Lower leg skin (tissue), 3 donors: ENCODE data around the gene IGFBP6.

Source experiments
- POLR2A ChIP-seq, 2 donors: fragments of 450-650 bp; IDR thresholded peaks; one replicate each; pipeline ENCODE4 v1.6.1; 2016 to 2017; ENCODE audit warnings: antibody characterized with exemption in 2 of 2, mild to moderate bottlenecking in 1 of 2, moderate library complexity in 1 of 2
- TF ChIP-seq, protein P1 (sequence below), 3 donors: fragments of 450-650 bp; IDR thresholded peaks; one replicate each; pipeline ENCODE4 v1.5.1; 2016; ENCODE audit warnings: antibody characterized with exemption in 3 of 3, mild to moderate bottlenecking in 3 of 3, moderate library complexity in 2 of 3

DNA sequence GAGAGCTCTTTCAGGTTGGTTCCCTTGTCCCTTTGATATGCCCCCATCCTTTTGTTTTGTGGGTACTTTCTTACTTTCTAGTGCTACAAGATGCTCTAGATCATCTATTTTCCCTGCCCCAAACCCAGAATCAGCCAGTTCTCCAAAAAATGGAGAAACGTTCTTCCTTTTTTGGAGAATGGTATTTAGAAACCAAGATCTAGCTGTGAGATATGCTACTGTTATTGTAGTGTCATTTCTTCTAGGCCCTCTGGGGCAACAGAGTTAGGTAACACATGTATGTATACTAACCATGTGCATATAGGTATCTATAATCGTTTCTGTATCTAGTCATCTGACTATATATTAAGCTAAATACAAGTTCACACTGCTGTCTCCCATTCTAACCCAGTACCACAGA, 6.9 kb upstream of the IGFBP6 start:
- TF ChIP-seq, protein P1, sequence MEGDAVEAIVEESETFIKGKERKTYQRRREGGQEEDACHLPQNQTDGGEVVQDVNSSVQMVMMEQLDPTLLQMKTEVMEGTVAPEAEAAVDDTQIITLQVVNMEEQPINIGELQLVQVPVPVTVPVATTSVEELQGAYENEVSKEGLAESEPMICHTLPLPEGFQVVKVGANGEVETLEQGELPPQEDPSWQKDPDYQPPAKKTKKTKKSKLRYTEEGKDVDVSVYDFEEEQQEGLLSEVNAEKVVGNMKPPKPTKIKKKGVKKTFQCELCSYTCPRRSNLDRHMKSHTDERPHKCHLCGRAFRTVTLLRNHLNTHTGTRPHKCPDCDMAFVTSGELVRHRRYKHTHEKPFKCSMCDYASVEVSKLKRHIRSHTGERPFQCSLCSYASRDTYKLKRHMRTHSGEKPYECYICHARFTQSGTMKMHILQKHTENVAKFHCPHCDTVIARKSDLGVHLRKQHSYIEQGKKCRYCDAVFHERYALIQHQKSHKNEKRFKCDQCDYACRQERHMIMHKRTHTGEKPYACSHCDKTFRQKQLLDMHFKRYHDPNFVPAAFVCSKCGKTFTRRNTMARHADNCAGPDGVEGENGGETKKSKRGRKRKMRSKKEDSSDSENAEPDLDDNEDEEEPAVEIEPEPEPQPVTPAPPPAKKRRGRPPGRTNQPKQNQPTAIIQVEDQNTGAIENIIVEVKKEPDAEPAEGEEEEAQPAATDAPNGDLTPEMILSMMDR (IDR thresholded peaks at IDR 0.05): no peak
- no peak for TF ChIP-seq POLR2A (IDR thresholded peaks at IDR 0.05)
